Measurements from ENCODE around the gene SLC22A5.
A peak's percentile ranks its signal among the peaks of the same experiment; 100 is the strongest.

SLC22A5 gene

GRCh38 chr5:132365213-132365612, 4.3 kb upstream of the SLC22A5 start:
- DNase-seq (ENCODE audit: low spot score): no peak

GRCh38 chr5:132368186-132368585, 1.3 kb upstream of the SLC22A5 start:
- no peak for DNase-seq (ENCODE audit: low spot score)

- peak; percentile 53 for DNase-seq (ENCODE audit: low spot score)
Measured at GRCh38 chr5:132369007-132369473, 470 bp upstream of the SLC22A5 start.

GRCh38 chr5:132370181-132370970, 866 bp downstream of the SLC22A5 start:
- peak; percentile 26 for DNase-seq (ENCODE audit: low spot score)

- DNase-seq (ENCODE audit: low spot score): no peak
Measured at GRCh38 chr5:132370971-132371602, 1.6 kb downstream of the SLC22A5 start.

- DNase-seq (ENCODE audit: low spot score): no peak
Measured at GRCh38 chr5:132371603-132371994, 2.1 kb downstream of the SLC22A5 start.

GRCh38 chr5:132372127-132372526, 2.6 kb downstream of the SLC22A5 start:
- DNase-seq (ENCODE audit: low spot score): no peak

GRCh38 chr5:132372542-132372941, 3.0 kb downstream of the SLC22A5 start:
- no peak for DNase-seq (ENCODE audit: low spot score)

- DNase-seq (ENCODE audit: low spot score): no peak
Measured at GRCh38 chr5:132375957-132376356, 6.4 kb downstream of the SLC22A5 start.

GRCh38 chr5:132376694-132377641, 7.5 kb downstream of the SLC22A5 start:
- DNase-seq (ENCODE audit: low spot score): no peak

GRCh38 chr5:132377738-132378137, 8.2 kb downstream of the SLC22A5 start:
- no peak for DNase-seq (ENCODE audit: low spot score)

- peak; percentile 27 for DNase-seq (ENCODE audit: low spot score)
Measured at GRCh38 chr5:132378580-132378979, 9.1 kb downstream of the SLC22A5 start.

- DNase-seq (ENCODE audit: low spot score): no peak
Measured at GRCh38 chr5:132380047-132380446, 10.5 kb downstream of the SLC22A5 start.

- no peak for DNase-seq (ENCODE audit: low spot score)
Measured at GRCh38 chr5:132380741-132381140, 11.2 kb downstream of the SLC22A5 start.

GRCh38 chr5:132381614-132382013, 12.1 kb downstream of the SLC22A5 start:
- DNase-seq (ENCODE audit: low spot score): no peak

- DNase-seq (ENCODE audit: low spot score): no peak
Measured at GRCh38 chr5:132383261-132383660, 13.8 kb downstream of the SLC22A5 start.

- no peak for DNase-seq (ENCODE audit: low spot score)
Measured at GRCh38 chr5:132383984-132384383, 14.5 kb downstream of the SLC22A5 start.

- DNase-seq (ENCODE audit: low spot score): no peak
Measured at GRCh38 chr5:132384506-132385050, 15.1 kb downstream of the SLC22A5 start.

GRCh38 chr5:132385326-132386105, 16.0 kb downstream of the SLC22A5 start:
- DNase-seq (ENCODE audit: low spot score): peak; percentile 81

- peak; percentile 64 for DNase-seq (ENCODE audit: low spot score)
Measured at GRCh38 chr5:132386644-132387286, 17.3 kb downstream of the SLC22A5 start.

GRCh38 chr5:132387640-132388117, 18.2 kb downstream of the SLC22A5 start:
- DNase-seq (ENCODE audit: low spot score): peak; percentile 67
